Neural cell (in vitro differentiated cells): ENCODE results near the gene SFTPD.

Experiments used
- POLR2AphosphoS5 ChIP-seq: IDR thresholded peaks from 2 replicates; pipeline ENCODE4 v1.6.1; 2012
- SMC3 ChIP-seq: fragments of 450-650 bp; conservative IDR thresholded peaks from 2 replicates; pipeline ENCODE4 v1.6.1; 2014; ENCODE audit warnings: antibody characterized with exemption, mild to moderate bottlenecking, moderate library complexity; ENCODE audit not compliant: poor library complexity
- TAF1 ChIP-seq: IDR thresholded peaks from 2 replicates; pipeline ENCODE4 v1.6.1; 2012; ENCODE audit warnings: low read depth
- TF ChIP-seq, protein P1 (sequence below): fragments of 450-650 bp; IDR thresholded peaks from 2 replicates; pipeline ENCODE4 v1.5.1; 2014; ENCODE audit warnings: antibody characterized with exemption, mild to moderate bottlenecking, moderate library complexity; ENCODE audit not compliant: poor library complexity, severe bottlenecking
- TF ChIP-seq, protein P2 (sequence below): IDR thresholded peaks from 2 replicates; pipeline ENCODE4 v1.6.1; 2012; ENCODE audit warnings: borderline replicate concordance

GRCh38 chr10:79939969-79940368 lies 8.9 kb downstream of the SFTPD start:
- TF ChIP-seq, protein P1, sequence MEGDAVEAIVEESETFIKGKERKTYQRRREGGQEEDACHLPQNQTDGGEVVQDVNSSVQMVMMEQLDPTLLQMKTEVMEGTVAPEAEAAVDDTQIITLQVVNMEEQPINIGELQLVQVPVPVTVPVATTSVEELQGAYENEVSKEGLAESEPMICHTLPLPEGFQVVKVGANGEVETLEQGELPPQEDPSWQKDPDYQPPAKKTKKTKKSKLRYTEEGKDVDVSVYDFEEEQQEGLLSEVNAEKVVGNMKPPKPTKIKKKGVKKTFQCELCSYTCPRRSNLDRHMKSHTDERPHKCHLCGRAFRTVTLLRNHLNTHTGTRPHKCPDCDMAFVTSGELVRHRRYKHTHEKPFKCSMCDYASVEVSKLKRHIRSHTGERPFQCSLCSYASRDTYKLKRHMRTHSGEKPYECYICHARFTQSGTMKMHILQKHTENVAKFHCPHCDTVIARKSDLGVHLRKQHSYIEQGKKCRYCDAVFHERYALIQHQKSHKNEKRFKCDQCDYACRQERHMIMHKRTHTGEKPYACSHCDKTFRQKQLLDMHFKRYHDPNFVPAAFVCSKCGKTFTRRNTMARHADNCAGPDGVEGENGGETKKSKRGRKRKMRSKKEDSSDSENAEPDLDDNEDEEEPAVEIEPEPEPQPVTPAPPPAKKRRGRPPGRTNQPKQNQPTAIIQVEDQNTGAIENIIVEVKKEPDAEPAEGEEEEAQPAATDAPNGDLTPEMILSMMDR = no peak
- TF ChIP-seq TAF1 (no peak), SMC3 (no peak), POLR2AphosphoS5 (no peak)
- TF ChIP-seq, protein P2, sequence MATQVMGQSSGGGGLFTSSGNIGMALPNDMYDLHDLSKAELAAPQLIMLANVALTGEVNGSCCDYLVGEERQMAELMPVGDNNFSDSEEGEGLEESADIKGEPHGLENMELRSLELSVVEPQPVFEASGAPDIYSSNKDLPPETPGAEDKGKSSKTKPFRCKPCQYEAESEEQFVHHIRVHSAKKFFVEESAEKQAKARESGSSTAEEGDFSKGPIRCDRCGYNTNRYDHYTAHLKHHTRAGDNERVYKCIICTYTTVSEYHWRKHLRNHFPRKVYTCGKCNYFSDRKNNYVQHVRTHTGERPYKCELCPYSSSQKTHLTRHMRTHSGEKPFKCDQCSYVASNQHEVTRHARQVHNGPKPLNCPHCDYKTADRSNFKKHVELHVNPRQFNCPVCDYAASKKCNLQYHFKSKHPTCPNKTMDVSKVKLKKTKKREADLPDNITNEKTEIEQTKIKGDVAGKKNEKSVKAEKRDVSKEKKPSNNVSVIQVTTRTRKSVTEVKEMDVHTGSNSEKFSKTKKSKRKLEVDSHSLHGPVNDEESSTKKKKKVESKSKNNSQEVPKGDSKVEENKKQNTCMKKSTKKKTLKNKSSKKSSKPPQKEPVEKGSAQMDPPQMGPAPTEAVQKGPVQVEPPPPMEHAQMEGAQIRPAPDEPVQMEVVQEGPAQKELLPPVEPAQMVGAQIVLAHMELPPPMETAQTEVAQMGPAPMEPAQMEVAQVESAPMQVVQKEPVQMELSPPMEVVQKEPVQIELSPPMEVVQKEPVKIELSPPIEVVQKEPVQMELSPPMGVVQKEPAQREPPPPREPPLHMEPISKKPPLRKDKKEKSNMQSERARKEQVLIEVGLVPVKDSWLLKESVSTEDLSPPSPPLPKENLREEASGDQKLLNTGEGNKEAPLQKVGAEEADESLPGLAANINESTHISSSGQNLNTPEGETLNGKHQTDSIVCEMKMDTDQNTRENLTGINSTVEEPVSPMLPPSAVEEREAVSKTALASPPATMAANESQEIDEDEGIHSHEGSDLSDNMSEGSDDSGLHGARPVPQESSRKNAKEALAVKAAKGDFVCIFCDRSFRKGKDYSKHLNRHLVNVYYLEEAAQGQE = no peak
